Neural cell (in vitro differentiated cells): Measurements from ENCODE around the gene TEKT3. TPM values are rescaled to one million over a fixed set of nuclear protein-coding genes. Genes with fewer than 3 reads are reported as not detected.

Source experiments
- H2AFZ ChIP-seq: fragments of 200-600, 300-800 bp; sonication (generic), shearing (Covaris generic); 2 replicates; pipeline ENCODE4 v1.6.0; 2014; ENCODE audit warnings: low read depth, mild to moderate bottlenecking, antibody characterized with exemption, low read length, moderate library complexity
- H3F3A ChIP-seq: fragments of 200-600 bp; shearing (Covaris generic); 2 replicates; pipeline ENCODE4 v1.6.1; 2016; ENCODE audit warnings: mild to moderate bottlenecking, moderate library complexity, mixed read lengths, antibody characterized with exemption, low read length; ENCODE audit not compliant: insufficient read depth, poor library complexity, severe bottlenecking
- H3K27ac ChIP-seq: fragments of 200-600, 300-800 bp; sonication (generic), shearing (Covaris generic); 2 replicates; pipeline ENCODE4 v1.5.1; 2014; ENCODE audit warnings: mild to moderate bottlenecking, low read length, moderate library complexity
- H3K27me3 ChIP-seq: fragments of 300-800, 200-600 bp; sonication (generic), shearing (Covaris generic); 2 replicates; pipeline ENCODE4 v1.6.0; 2014; ENCODE audit warnings: mild to moderate bottlenecking, low read depth, low read length, moderate library complexity; ENCODE audit not compliant: insufficient read depth
- H3K36me3 ChIP-seq: fragments of 300-800, 200-600 bp; sonication (generic), shearing (Covaris generic); 2 replicates; pipeline ENCODE4 v1.5.1; 2014; ENCODE audit warnings: mild to moderate bottlenecking, antibody characterized with exemption, low read length, moderate library complexity; ENCODE audit not compliant: insufficient read depth
- H3K4me2 ChIP-seq: fragments of 300-800, 200-600 bp; sonication (generic), shearing (Covaris generic); 2 replicates; pipeline ENCODE4 v1.6.0; 2014; ENCODE audit warnings: mild to moderate bottlenecking, low read length
- H3K4me3 ChIP-seq: fragments of 300-800, 200-600 bp; sonication (generic), shearing (Covaris generic); 2 replicates; pipeline ENCODE4 v1.5.1; 2014; ENCODE audit warnings: mild to moderate bottlenecking, low read length, moderate library complexity
- H3K79me2 ChIP-seq: fragments of 200-600 bp; shearing (Covaris generic); replicated peaks from 2 replicates; pipeline ENCODE4 v1.6.0; 2014; ENCODE audit warnings: mild to moderate bottlenecking, low read length, moderate library complexity; ENCODE audit not compliant: insufficient read depth
- H3K9ac ChIP-seq: fragments of 300-800, 200-600 bp; sonication (generic), shearing (Covaris generic); 2 replicates; pipeline ENCODE4 v1.6.1; 2016; ENCODE audit warnings: mild to moderate bottlenecking, low read length, mixed read lengths
- H3K9me2 ChIP-seq: fragments of 200-600 bp; shearing (Covaris generic); 2 replicates; pipeline ENCODE4 v1.6.1; 2016; ENCODE audit warnings: mild to moderate bottlenecking, low read length, mixed read lengths; ENCODE audit not compliant: insufficient read depth
- H3K9me3 ChIP-seq: fragments of 200-600, 300-800 bp; sonication (generic), shearing (Covaris generic); 2 replicates; pipeline ENCODE4 v1.6.1; 2016; ENCODE audit warnings: mild to moderate bottlenecking, mixed run types, low read length, moderate library complexity, mixed read lengths
- H4K20me1 ChIP-seq: fragments of 200-600 bp; shearing (Covaris generic); 2 replicates; pipeline ENCODE4 v1.6.1; 2016; ENCODE audit warnings: mild to moderate bottlenecking, mixed run types; ENCODE audit not compliant: insufficient read depth
- CTCF ChIP-seq: fragments of 450-650 bp; IDR thresholded peaks from 2 replicates; pipeline ENCODE4 v1.5.1; 2014; ENCODE audit warnings: antibody characterized with exemption, mild to moderate bottlenecking, moderate library complexity; ENCODE audit not compliant: poor library complexity, severe bottlenecking
- EP300 ChIP-seq: fragments of 450-650 bp; conservative IDR thresholded peaks from 2 replicates; pipeline ENCODE4 v1.6.1; 2014; ENCODE audit warnings: antibody characterized with exemption, mild to moderate bottlenecking, moderate library complexity; ENCODE audit not compliant: poor library complexity, severe bottlenecking
- EZH2 ChIP-seq: fragments of 200-600, 300-800 bp; shearing (Covaris generic), sonication (generic); IDR thresholded peaks from 2 replicates; pipeline ENCODE4 v1.6.1; 2014; ENCODE audit warnings: antibody characterized with exemption, low read length, borderline replicate concordance, mild to moderate bottlenecking; ENCODE audit not compliant: insufficient read depth, poor library complexity, severe bottlenecking
- MXI1 ChIP-seq: fragments of 450-650 bp; conservative IDR thresholded peaks from 2 replicates; pipeline ENCODE4 v1.6.1; 2014; ENCODE audit warnings: antibody characterized with exemption, mild to moderate bottlenecking; ENCODE audit not compliant: poor library complexity, severe bottlenecking
- POLR2AphosphoS5 ChIP-seq: IDR thresholded peaks from 2 replicates; pipeline ENCODE4 v1.6.1; 2012
- RAD21 ChIP-seq: fragments of 450-650 bp; conservative IDR thresholded peaks from 2 replicates; pipeline ENCODE4 v1.6.1; 2014; ENCODE audit warnings: antibody characterized with exemption, mild to moderate bottlenecking, moderate library complexity
- REST ChIP-seq: IDR thresholded peaks from 2 replicates; pipeline ENCODE4 v1.6.1; 2012; ENCODE audit warnings: borderline replicate concordance
- SMC3 ChIP-seq: fragments of 450-650 bp; conservative IDR thresholded peaks from 2 replicates; pipeline ENCODE4 v1.6.1; 2014; ENCODE audit warnings: antibody characterized with exemption, mild to moderate bottlenecking, moderate library complexity; ENCODE audit not compliant: poor library complexity
- TAF1 ChIP-seq: IDR thresholded peaks from 2 replicates; pipeline ENCODE4 v1.6.1; 2012; ENCODE audit warnings: low read depth
- polyA minus RNA-seq: library from RNA; depleted of rRNA, polyadenylated mRNA; stranded (reverse); fragments of >200 nt; gene quantifications from 2 replicates; pipeline ENCODE4 v1.2.3, GENCODE V29; 2014
- polyA plus RNA-seq: library from polyadenylated mRNA; depleted of rRNA; stranded (reverse); fragments of >200 nt; gene quantifications from 2 replicates; pipeline ENCODE4 v1.2.3, GENCODE V29; 2014

The TEKT3 gene
- polyA plus RNA-seq, result 1.7 and 3.1 TPM in 2 replicates
- polyA minus RNA-seq, result 0.81 TPM in 1 of 2 replicates, not detected in the other

DNA sequence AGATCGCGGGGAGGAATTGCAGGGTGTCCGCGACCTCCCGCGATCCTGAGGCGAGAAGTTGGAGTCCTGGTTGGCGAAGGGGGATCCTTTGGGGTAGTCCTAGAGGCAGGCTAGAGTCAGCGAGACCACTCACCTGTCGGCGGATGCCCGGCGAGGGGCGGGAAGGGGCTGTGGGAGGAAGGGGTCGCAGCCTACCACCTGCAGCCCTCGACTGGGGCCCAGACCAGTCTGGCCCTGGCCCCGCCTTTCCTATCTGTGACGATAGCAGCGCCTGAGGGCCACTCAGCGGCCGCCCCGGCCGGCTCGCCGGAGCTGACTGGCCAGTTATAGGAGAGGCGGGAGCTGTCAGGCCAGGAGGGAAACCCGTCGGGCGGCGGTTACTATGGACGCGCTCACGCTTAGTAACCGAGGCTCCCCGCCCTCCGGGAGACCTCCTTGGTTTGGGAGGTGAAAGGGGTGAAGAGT is at the start of gene TEKT3:
Gene TEKT3, minus strand, starts transcription at position 213 of the 465 bp plus-strand sequence. CDS start 10,012 bp downstream, outside the sequence.
- no peak within 1 kb of the TSS for H2AFZ ChIP-seq
- H3K9me2 ChIP-seq, result no peaks in the 10 kb centered on the region
- H3K79me2 ChIP-seq, result no peaks in the 10 kb centered on the region
- H3F3A ChIP-seq, result no peaks in the 10 kb centered on the region
- no peak for TF ChIP-seq REST
- TF ChIP-seq EP300, result no peak
- no peak for TF ChIP-seq POLR2AphosphoS5
- no peak for TF ChIP-seq EZH2
- TF ChIP-seq RAD21, result no peak
- H3K4me2 ChIP-seq, result peak within 1 kb of the TSS; percentile 67
- H3K27me3 ChIP-seq, result peaks cover 28% of the 10 kb centered on the region
- H3K9me3 ChIP-seq, result no peaks in the 10 kb centered on the region
- H4K20me1 ChIP-seq, result no peaks in the 10 kb centered on the region
- no peaks in the 10 kb centered on the region for H3K36me3 ChIP-seq
- no peak within 1 kb of the TSS for H3K27ac ChIP-seq
- no peak within 1 kb of the TSS for H3K9ac ChIP-seq
- H3K4me3 ChIP-seq, result peak within 1 kb of the TSS; percentile 64

GRCh38 chr17:15388356-15389041 is 47.1 kb upstream of the TEKT3 start:
- Histone ChIP-seq H3K36me3 (no peaks in the 10 kb centered on the region), H3K27me3 (no peaks in the 10 kb centered on the region), H3F3A (no peaks in the 10 kb centered on the region), H2AFZ (no peak overlapping the region), H3K4me3 (no peak overlapping the region), H3K79me2 (no peaks in the 10 kb centered on the region), H4K20me1 (no peaks in the 10 kb centered on the region), H3K4me2 (no peak overlapping the region), H3K9me2 (no peaks in the 10 kb centered on the region), H3K9me3 (no peaks in the 10 kb centered on the region), H3K27ac (no peak overlapping the region), H3K9ac (no peak overlapping the region)
- TF ChIP-seq POLR2AphosphoS5 (no peak), REST (no peak), CTCF (no peak), RAD21 (no peak), SMC3 (no peak), MXI1 (no peak), EZH2 (no peak), EP300 (no peak), TAF1 (no peak)
